ENCODE data around the gene GLYATL2.

Gene GLYATL2
- total RNA-seq, result 0 reads per million in 3 experiments

- DNase-seq, result no peak
These were observed at the start of gene GLYATL2 for GRCh38 chr11:58844361-58845005. TSS of gene GLYATL2 (minus strand) at chr11:58844704. CDS start at chr11:58839612, 5,092 bp downstream.

- no peak for DNase-seq
These were observed 49.4 kb upstream of the GLYATL2 start for GRCh38 chr11:58893899-58894298.

GRCh38 chr11:58888579-58888978, 44.1 kb upstream of the GLYATL2 start:
- DNase-seq, result no peak

GRCh38 chr11:58887452-58887851, 42.9 kb upstream of the GLYATL2 start:
- no peak for DNase-seq

- DNase-seq, result no peak
These were observed 36.1 kb upstream of the GLYATL2 start for GRCh38 chr11:58880625-58881024.

GRCh38 chr11:58880166-58880565, 35.7 kb upstream of the GLYATL2 start:
- DNase-seq, result no peak

- DNase-seq, result no peak
These were observed 23.1 kb upstream of the GLYATL2 start for GRCh38 chr11:58867556-58867955.

- DNase-seq, result no peak
These were observed 22.3 kb upstream of the GLYATL2 start for GRCh38 chr11:58866788-58867187.

- no peak for DNase-seq
These were observed 19.8 kb upstream of the GLYATL2 start for GRCh38 chr11:58864335-58864734.

GRCh38 chr11:58863697-58864096, 19.2 kb upstream of the GLYATL2 start:
- no peak for DNase-seq

GRCh38 chr11:58861533-58861932, 17.0 kb upstream of the GLYATL2 start:
- no peak for DNase-seq

GRCh38 chr11:58856806-58857205, 12.3 kb upstream of the GLYATL2 start:
- DNase-seq, result no peak

GRCh38 chr11:58845386-58845785, 882 bp upstream of the GLYATL2 start:
- no peak for DNase-seq

- DNase-seq, result no peak
These were observed 6.7 kb downstream of the GLYATL2 start for GRCh38 chr11:58837707-58838388.

GRCh38 chr11:58832056-58832645, 12.4 kb downstream of the GLYATL2 start:
- DNase-seq, result no peak

- DNase-seq, result no peak
These were observed 13.7 kb downstream of the GLYATL2 start for GRCh38 chr11:58830673-58831301.

GRCh38 chr11:58829786-58830185, 14.7 kb downstream of the GLYATL2 start:
- no peak for DNase-seq

GRCh38 chr11:58813693-58814092, 30.8 kb downstream of the GLYATL2 start:
- no peak for DNase-seq

- no peak for DNase-seq
These were observed 33.0 kb downstream of the GLYATL2 start for GRCh38 chr11:58811499-58811898.

- DNase-seq, result no peak
These were observed 37.2 kb downstream of the GLYATL2 start for GRCh38 chr11:58807343-58807742.

- no peak for DNase-seq
These were observed 39.4 kb downstream of the GLYATL2 start for GRCh38 chr11:58805065-58805464.

- no peak for DNase-seq
These were observed 42.4 kb downstream of the GLYATL2 start for GRCh38 chr11:58801974-58802545.

- DNase-seq, result no peak
These were observed 43.2 kb downstream of the GLYATL2 start for GRCh38 chr11:58801302-58801701.

Measured in central memory CD4-positive, alpha-beta T cell (primary cell).